Endometrial microvascular endothelial cells (primary cell): ENCODE results near the gene KIF26A. TPM values are rescaled to one million over a fixed set of nuclear protein-coding genes. Genes with fewer than 3 reads are reported as not detected.

Source experiments
- in situ Hi-C: cut with HindIII; loops from 2 replicates; pipeline ENCODE4 v1.10.0; 2017; ENCODE audit warnings: low sequenced_read_pairs, low pct_unique_long_range_greater_than_20kb; ENCODE audit errors: inconsistent ontology term
- total RNA-seq: library from RNA; depleted of rRNA; stranded (reverse); fragments of >200 nt; gene quantifications from one replicate; pipeline ENCODE4 v1.2.3, GENCODE V29; 2015; ENCODE audit errors: inconsistent ontology term

KIF26A gene
- total RNA-seq, 1 donor from 2014 or later: 6.2 TPM

DNA sequence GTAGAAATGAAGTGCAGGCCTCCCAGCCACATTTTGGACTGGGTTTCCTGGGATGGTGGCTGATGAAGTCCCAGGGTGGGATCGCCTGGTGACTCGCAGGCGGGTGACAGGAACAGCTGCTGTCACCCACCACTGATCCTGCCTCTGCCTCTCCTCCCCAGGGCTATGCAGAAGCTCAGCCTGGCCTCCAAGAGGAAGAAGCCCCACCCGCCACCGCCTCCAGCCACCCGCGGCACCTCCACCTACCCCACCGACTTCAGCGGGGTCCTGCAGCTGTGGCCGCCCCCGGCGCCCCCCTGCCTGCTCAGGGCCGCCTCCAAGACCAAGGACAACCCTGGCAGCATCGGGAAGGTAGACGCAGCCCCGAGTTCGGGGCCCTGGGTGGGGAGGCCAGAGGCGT lies 28.3 kb downstream of the KIF26A start:
- in situ Hi-C loops: no loop called here

DNA sequence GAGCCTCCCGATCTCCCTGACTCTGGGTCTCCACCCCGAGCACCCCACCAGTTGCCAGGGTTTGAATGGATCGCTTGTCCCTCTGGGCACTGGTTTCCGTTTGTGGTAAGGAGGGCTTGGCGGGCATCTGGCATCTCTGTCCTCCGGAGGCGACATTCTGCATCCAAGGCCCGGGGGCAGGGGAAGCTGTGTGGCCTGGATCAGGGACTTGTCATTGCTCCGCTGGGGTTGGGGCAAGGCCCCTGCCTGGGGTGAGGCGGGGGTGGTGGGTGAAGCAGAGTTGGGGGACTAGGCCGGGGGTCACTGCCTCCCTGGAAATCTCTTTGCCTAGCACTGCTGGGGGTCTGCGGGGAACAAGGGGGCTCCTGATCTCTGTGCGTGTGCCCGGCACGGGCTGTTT lies 30.2 kb downstream of the KIF26A start:
- in situ Hi-C loops: no loop called here

DNA sequence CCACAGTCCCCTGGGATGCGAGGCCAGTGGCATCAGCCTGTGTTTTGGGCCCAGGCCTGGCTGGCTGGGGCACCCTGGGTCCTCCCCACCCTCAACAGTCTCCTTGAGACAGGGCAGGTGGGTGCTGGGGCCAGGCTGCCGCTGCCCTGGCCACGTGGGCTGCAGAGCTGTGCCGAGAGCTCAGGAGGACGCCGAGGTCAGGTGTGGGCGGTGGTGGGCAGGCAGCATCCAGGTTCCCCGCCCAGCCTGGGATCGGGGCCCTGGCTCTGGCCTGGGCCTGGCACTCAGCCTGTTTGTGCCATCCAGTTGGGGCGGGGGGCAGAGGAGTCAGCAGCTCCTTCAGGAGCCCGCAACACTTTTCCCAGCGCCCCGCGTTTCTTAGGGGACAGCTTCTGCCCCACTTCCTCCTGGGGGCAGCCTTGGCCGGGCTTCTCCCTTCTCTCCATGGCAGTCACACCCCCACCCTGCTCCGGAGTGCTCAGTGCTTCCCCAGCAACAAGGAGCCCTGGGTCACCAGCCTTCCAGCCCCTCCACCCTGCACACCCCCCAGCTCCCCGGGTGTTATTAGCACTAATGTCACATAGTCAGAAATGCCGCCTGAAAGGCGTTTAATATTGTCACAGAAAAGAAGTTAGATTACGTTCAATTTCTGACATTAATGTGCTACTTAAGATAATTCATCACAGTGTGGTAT lies 30.8 kb downstream of the KIF26A start:
- in situ Hi-C loops: no loop called here

DNA sequence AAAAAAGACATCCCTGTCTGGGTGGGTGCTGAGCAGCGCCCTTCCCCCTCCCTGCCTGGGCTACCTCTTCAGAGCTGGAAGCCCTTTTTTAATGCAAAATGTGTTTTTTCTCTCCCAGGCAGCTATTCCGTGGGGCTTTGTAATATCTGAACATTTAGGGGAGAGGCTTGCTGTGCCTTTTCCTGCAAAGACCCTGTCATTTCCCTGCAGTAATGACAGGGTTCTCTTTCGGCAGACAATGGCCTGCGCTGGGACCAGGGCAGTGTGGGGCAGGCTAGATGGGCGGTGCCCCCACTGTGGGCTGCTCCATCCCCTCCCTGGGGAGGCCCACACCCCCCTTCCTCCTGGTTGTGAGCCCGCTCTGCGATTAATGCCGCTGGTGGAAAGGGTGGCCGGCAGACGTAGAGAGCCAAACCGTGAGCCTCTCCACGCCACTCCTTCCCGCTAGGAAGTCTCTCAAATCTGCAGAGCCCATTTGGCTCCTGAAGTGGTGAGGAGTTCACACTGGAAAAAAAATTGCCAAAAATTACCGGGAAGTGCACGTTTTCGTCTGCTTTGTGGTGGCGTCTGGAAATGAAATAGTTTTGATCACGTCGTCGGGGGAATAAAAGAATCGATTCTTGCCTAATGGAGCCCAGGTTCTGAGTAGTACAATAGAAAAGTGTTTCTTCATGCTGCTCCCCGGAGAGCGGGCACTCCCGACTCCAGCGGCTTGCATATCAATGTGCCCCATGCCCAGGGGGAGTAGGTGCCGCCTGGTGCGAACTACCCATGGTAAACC lies 31.5 kb downstream of the KIF26A start:
- in situ Hi-C loops: no loop called here

DNA sequence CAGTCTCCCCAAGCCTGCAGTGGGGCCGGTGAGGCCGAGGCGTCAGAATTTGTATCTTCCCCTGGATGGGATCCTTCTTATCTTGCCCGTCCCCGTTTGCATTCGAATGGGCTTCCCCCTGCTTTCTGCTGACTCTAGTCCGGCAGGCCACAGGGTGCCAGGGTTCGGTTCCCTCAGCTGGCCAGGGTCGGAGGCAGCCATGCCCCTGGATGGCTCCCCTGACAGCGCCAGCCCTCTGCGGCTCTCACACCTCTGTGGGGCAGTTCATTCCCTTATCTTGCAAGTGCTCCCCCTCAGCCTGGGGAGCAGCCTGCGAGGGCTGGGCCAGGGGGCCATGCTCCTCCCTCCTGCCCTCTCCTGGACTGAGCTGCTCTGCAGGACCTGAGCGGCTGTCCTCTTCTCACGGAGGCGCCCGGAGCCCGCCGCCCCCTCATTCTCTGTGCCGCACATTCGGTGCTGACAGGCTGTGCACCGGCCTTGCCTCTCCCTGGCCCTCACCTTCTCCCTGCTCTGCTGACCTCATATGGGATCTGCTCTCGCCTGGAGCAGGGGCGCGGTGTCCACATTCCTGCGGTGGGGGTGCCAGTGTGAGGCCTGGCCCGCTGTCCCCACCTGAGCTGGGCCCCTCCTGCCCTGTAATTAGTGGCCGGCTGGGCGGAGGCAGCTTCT lies 32.8 kb downstream of the KIF26A start:
- in situ Hi-C loops: no loop called here

DNA sequence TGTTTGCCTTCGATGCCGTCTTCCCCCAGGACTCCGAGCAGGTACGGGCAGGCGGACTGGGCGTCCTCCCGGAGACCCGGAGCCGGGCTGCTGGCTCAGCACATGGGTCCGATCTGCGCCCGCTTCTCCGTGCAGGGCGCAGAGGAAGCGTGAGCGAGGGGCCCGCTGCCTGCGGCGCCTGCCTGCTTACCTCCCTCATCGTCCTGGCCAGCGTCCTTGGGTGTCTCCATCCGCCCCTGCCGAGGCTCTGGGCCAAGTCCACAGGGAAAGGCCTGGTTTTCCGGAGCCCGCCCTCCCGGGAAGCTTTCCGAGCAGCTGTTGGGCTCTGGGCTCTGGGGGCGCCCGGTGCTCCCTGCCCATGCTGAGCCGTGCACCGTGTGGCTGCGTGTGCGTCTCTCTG lies 33.5 kb downstream of the KIF26A start:
- in situ Hi-C loops: no loop called here

DNA sequence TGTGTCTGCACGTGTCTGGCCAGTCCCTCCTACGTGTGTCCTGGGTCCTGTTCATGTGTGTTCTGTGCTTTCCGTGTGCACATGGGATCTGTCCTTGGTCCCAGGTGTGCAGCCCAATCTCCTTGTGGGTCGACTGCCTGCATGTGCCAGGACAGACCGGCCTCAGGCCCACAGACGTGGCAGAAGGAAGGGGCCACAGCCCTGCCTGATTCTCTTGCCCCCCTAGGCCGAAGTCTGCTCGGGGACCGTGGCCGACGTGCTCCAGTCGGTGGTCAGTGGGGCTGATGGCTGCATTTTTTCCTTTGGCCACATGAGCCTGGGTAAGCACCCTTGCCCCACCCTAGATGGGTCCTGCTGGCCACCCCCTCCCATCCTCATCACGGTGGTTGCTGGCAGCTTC lies 34.0 kb downstream of the KIF26A start:
- in situ Hi-C loops: no loop called here

DNA sequence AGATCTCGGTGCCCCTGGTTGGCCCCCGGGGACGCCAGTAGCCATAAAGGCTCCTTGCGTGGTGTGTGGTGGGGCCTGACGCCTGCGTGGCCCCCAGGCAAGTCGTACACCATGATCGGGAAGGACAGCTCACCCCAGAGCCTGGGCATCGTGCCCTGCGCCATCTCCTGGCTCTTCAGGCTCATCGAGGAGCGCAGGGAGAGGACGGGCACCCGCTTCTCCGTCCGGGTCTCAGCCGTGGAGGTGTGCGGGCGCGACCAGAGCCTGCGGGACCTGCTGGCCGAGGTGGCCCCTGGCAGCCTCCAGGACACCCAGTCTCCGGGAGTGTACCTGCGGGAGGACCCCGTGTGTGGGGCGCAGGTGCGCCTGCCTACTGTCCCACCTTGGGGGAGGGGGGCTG lies 34.5 kb downstream of the KIF26A start:
- in situ Hi-C loops: no loop called here

DNA sequence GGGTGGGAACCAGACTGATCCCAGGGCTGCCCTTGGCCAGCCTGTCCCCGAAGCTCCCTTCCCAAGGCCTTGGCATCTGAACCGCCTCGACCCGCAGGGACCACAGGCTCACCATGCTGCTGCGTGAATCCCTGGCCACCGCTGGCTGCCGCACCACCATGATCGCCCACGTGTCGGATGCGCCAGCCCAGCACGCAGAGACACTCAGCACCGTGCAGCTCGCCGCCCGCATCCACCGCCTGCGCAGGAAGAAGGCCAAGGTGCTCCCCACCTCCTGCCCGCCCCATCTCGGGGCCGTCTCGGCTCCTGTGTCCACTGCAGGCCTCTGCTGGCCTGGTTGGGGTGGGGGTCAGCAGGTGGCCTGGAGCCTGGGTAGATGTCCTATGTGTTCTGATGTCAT lies 35.7 kb downstream of the KIF26A start:
- in situ Hi-C loops: no loop called here

DNA sequence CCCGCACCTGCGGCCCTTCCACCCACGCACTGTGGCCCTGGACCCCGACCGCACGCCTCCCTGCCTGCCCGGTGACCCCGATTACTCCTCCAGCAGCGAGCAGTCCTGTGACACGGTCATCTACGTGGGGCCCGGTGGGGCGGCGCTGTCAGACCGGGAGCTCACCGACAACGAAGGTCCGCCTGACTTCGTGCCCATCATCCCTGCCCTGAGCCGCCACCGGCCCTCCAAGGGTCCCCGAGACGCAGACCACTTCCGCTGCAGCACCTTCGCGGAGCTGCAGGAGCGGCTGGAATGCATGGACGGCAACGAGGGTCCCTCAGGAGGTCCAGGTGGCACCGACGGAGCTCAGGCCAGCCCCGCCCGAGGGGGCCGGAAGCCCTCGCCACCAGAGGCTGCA lies 36.7 kb downstream of the KIF26A start:
- in situ Hi-C loops: no loop called here

DNA sequence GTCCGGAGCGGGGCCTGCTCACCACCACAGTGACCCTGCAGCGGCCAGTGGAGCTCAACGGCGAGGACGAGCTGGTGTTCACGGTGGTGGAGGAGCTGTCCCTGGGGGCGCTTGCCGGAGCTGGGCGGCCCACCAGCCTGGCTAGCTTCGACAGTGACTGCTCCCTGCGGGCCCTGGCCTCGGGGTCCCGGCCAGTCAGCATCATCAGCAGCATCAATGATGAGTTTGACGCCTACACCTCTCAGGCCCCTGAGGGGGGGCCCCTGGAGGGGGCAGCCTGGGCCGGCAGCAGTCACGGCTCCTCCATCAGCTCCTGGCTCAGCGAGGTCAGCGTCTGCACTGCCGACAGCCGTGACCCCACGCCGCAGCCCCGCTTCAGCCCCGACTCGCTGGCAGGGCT lies 37.4 kb downstream of the KIF26A start:
- in situ Hi-C loops: no loop called here

DNA sequence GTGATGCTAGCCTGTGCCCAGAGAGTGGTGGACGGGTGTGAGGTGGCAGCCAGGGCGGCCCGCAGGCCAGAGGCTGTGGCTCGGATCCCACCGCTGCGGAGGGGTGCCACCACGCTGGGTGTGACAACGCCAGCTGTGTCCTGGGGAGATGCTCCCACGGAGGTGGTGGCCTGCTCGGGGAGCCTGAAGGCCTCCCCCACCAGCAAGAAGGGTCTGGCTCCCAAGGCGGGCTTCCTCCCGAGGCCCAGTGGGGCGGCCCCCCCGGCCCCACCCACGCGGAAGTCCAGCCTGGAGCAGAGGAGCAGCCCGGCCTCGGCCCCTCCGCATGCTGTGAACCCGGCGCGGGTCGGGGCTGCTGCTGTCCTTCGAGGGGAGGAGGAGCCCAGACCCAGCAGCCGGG lies 38.2 kb downstream of the KIF26A start:
- in situ Hi-C loops: no loop called here

DNA sequence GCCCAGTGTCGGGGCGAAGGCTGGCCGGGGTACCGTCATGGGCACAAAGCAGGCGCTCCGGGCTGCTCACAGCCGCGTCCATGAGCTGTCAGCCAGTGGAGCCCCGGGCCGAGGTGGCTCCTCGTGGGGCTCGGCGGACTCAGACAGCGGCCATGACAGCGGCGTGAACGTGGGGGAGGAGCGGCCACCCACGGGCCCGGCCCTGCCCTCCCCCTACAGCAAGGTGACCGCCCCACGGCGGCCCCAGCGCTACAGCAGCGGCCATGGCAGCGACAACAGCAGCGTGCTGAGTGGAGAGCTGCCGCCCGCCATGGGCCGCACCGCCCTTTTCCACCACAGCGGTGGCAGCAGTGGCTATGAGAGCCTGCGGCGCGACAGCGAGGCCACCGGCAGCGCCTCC lies 39.0 kb downstream of the KIF26A start:
- in situ Hi-C loops: no loop called here

DNA sequence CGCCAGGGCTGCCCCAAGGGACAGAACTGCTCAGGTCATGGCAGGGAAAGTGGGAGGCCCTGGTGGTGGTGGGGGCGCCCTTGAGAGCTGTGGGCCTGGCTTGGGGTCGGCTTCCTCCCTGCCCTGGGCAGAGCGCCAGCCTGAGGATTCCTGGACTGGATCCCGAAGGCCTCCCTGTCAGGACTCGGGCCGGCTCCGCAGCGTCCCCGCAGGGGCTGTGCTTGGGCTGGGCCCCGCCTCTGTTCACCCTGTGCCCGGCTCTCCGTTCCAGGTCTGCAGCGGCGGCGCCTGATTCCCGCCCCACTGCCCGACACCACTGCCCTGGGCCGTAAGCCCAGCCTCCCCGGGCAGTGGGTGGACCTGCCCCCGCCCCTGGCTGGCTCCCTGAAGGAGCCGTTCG lies 39.9 kb downstream of the KIF26A start:
- in situ Hi-C loops: no loop called here

DNA sequence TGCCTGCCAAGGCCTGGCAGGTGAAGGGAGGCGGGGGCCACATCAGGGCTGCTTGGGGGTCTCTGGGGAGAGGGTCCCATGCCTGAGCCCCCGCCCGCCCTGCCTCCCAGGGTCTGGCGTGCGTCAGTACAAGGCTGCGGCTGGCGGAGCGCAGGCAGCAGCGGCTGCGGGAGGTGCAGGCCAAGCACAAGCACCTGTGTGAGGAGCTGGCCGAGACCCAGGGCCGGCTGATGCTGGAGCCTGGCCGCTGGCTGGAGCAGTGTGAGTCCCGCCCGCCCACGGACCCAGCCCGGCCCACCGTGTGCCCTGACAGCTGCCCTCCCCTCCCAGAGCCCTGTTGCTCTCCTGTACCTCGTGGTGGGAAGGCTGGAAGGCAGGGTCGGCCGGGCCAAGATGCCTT lies 40.7 kb downstream of the KIF26A start:
- in situ Hi-C loops: no loop called here

DNA sequence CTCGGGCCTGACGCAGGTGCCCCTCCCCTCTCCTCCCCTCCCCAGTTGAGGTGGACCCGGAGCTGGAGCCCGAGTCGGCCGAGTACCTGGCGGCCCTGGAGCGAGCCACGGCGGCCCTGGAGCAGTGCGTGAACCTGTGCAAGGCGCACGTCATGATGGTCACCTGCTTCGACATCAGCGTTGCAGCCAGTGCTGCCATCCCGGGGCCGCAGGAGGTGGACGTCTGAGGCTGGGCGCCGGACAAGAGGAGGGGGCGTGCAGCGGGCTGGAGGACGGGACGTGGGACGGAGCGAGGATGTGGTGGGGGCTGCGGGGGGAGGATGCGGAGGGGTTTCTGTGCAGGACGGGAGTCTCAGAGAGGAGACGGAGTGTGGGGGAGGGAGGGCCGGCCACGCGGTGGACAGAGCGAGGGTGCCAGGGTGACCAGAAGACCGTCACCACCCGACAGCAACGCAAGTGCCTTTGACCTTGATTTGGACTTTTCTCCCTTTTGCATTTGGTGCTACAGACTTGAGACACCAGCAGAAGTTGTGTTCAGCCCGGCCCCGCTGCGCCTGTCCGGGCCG lies 41.3 kb downstream of the KIF26A start:
- in situ Hi-C loops: no loop called here

DNA sequence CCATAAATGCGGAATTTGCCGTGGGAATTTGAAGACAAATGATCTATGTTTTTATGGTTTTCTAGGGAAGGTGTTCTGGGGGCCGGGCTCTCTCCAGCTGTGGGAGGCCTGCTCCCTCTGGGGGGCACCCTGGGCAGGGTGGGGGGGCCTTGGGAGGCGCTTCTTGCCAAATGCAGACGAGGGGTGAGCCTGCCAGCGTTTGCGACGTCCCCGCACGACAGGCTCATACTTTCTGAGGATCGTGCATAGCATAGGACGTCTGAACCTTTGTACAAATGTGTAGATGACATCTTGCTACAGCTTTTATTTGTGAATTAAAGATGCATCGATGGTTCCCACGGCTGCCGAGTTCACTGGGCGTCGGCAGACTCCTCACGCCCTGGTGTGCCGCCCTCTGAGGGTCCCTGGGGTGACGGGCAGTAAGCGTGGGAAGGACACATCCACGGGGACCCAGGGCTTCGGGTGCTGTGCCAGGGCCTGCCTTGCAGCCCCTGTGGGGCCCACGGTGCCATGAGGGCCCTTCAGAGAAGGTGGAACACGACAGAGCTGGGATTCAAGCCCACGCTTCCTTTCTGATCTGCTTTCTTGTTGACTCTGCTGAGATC lies 42.3 kb downstream of the KIF26A start:
- in situ Hi-C loops: no loop called here

DNA sequence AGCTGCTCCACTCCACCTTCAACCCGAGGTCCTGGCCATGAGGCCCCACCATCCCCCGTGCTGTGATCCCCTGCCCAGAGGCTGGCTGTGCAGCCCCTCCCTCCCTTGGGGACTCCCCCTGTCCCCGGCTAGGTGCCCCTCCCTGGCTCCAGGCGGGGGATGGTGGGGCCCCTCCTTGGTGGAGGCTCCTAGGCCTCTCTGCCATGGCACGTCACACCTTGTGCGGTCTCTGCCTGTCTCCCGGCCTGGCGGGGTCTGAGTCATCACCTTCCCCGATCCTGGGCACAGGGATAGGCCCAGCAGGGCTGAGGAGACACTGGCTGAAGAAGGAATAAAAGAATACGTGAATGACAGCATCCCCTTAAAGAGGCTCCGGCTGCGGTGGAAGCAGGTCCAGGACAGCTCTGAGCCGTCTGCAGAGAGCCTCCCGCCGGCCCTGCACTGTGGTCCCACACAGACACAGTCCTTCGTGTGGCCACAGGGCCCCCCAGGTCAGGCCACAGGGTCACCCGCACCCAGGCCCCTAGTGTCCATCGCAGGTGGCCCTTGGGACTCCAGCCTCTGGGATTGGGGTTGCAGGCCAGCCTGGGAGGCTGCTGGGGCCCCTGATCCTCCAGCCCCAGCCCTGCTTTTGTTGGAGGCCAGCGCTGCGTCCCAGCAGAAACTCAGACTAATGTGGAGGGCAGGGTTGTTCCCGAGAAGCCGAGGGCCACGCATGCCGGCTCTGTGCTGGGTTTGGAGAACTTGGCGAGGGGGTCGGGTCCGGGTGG lies 43.6 kb downstream of the KIF26A start:
- in situ Hi-C loops: no loop called here
